ENCODE results near the gene ETNPPL. TPM values are rescaled to one million over a fixed set of nuclear protein-coding genes. Genes with fewer than 3 reads are reported as not detected.

Gene ETNPPL
- total RNA-seq, 1 experiment from 2014 or later: 0.66 TPM

GRCh38 chr4:108795733-108796132, 32.9 kb upstream of the ETNPPL start:
- Mint-ChIP-seq H3K36me3 (no peaks in the 10 kb centered on the region), H3K27ac (no peak overlapping the region), H3K27me3 (ENCODE audit: low read depth) (no peaks in the 10 kb centered on the region), H3K4me1 (no peaks in the 10 kb centered on the region), H3K9me3 (no peaks in the 10 kb centered on the region), H3K4me3 (no peak overlapping the region)
- ATAC-seq: no peak
- TF ChIP-seq NR2C2 (CRISPR knock-in tag; IDR thresholded peaks at IDR 0.05) (no peak), TCF7 (CRISPR knock-in tag; IDR thresholded peaks at IDR 0.05; ENCODE audit: low read depth) (no peak), ZNF219 (CRISPR knock-in tag; IDR thresholded peaks at IDR 0.05; ENCODE audit: borderline replicate concordance) (no peak), ATF6 (CRISPR knock-in tag; IDR thresholded peaks at IDR 0.05) (no peak), FOXP4 (CRISPR knock-in tag; IDR thresholded peaks at IDR 0.05) (no peak), PRRX2 (CRISPR knock-in tag; IDR thresholded peaks at IDR 0.05) (no peak), JAZF1 (CRISPR knock-in tag; IDR thresholded peaks at IDR 0.05) (no peak), HMGXB4 (CRISPR knock-in tag; IDR thresholded peaks at IDR 0.05) (no peak), GRHL2 (CRISPR knock-in tag; IDR thresholded peaks at IDR 0.05; ENCODE audit: insufficient replicate concordance, severe bottlenecking) (no peak), RELA (CRISPR knock-in tag; IDR thresholded peaks at IDR 0.05; ENCODE audit: borderline replicate concordance) (no peak)
- TF ChIP-seq, protein P1, sequence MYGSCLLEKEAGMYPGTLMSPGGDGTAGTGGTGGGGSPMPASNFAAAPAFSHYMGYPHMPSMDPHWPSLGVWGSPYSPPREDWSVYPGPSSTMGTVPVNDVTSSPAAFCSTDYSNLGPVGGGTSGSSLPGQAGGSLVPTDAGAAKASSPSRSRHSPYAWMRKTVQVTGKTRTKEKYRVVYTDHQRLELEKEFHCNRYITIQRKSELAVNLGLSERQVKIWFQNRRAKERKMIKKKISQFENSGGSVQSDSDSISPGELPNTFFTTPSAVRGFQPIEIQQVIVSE (CRISPR knock-in tag; IDR thresholded peaks at IDR 0.05; ENCODE audit: borderline replicate concordance): no peak
- TF ChIP-seq, protein P2, sequence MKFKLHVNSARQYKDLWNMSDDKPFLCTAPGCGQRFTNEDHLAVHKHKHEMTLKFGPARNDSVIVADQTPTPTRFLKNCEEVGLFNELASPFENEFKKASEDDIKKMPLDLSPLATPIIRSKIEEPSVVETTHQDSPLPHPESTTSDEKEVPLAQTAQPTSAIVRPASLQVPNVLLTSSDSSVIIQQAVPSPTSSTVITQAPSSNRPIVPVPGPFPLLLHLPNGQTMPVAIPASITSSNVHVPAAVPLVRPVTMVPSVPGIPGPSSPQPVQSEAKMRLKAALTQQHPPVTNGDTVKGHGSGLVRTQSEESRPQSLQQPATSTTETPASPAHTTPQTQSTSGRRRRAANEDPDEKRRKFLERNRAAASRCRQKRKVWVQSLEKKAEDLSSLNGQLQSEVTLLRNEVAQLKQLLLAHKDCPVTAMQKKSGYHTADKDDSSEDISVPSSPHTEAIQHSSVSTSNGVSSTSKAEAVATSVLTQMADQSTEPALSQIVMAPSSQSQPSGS (CRISPR knock-in tag; IDR thresholded peaks at IDR 0.05; ENCODE audit: borderline replicate concordance, low read depth): no peak
- no peak for DNase-seq (ENCODE audit: low spot score)
- CTCF ChIA-PET: no interaction called here
- POLR2A ChIA-PET: no interaction called here

DNA sequence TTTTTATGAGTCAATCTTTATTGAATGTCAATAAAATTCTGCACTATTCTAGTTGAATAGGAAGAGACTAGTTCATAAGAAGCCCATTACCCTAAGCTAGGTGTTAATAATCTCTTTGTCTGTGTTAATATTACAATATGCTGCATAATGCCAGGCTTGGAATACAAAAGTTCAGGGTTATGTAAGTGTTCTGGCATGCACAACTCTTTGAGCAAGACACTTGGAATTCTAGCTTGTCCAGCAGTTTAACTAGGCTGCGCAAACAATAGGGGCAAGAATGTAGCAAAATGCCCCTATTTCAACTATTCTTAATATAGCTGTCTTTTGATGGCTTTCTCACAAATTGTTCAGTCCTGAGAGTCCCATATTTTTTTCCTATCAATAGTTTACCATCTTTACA, 31.3 kb upstream of the ETNPPL start:
- no peaks in the 10 kb centered on the region for H3K9me3 Mint-ChIP-seq
- no peaks in the 10 kb centered on the region for H3K27me3 Mint-ChIP-seq (ENCODE audit: low read depth)
- H3K4me1 Mint-ChIP-seq: no peaks in the 10 kb centered on the region
- POLR2A ChIA-PET: no interaction called here
- H3K36me3 Mint-ChIP-seq: no peaks in the 10 kb centered on the region
- CTCF ChIA-PET: interaction anchor here (0.9 kb wide), 1 partner anchor 45 kb away, joined by 3 read pairs; no protein-coding TSS in a partner anchor
- no peak for ATAC-seq
- H3K4me3 Mint-ChIP-seq: no peak overlapping the region
- DNase-seq (ENCODE audit: low spot score): no peak
- H3K27ac Mint-ChIP-seq: no peak overlapping the region
- TF ChIP-seq MLX (CRISPR knock-in tag; IDR thresholded peaks at IDR 0.05) (no peak), NFE2L1 (CRISPR knock-in tag; IDR thresholded peaks at IDR 0.05) (no peak), ZNF232 (CRISPR knock-in tag; IDR thresholded peaks at IDR 0.05) (no peak), PRDM15 (CRISPR knock-in tag; IDR thresholded peaks at IDR 0.05) (no peak), OVOL2 (CRISPR knock-in tag; IDR thresholded peaks at IDR 0.05; ENCODE audit: borderline replicate concordance) (no peak), ZNF219 (CRISPR knock-in tag; IDR thresholded peaks at IDR 0.05; ENCODE audit: borderline replicate concordance) (no peak), ATF6 (CRISPR knock-in tag; IDR thresholded peaks at IDR 0.05) (no peak), ESRRA (CRISPR knock-in tag; IDR thresholded peaks at IDR 0.05; ENCODE audit: borderline replicate concordance) (no peak), IRF2 (CRISPR knock-in tag; IDR thresholded peaks at IDR 0.05; ENCODE audit: borderline replicate concordance, low read depth) (no peak)
- TF ChIP-seq, protein P3, sequence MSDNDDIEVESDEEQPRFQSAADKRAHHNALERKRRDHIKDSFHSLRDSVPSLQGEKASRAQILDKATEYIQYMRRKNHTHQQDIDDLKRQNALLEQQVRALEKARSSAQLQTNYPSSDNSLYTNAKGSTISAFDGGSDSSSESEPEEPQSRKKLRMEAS (CRISPR knock-in tag; IDR thresholded peaks at IDR 0.05): no peak
